HG03097 (cell line): Measurements from ENCODE around the gene UPF2.

Experiments used
- ATAC-seq: cut with Tn5 transposase; IDR thresholded peaks from one replicate; pipeline ENCODE4 v1.9.1; 2021; ENCODE audit not compliant: unreplicated experiment, low FRiP score

The UPF2 gene

DNA sequence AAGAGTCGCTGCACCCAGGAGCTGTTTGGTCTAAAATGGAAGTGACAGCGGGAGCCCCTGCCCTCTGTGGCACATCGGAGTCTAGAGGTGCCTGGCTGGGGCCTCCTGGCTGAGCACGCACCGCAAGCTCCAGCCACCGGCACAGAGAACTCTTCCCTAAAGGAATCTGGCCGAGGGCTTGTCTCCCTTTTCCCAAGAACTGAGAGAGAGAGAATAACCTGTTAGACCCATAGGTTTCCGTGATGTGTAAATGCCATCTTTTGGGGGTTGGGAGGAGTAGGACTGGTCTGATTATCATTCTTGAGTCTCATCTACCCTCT, 172.2 kb downstream of the UPF2 start:
- ATAC-seq: no peak
